PFSK-1 (cell line): ENCODE measurements around the gene SEMA3F.

Experiments used
- POLR2AphosphoS5 ChIP-seq: IDR thresholded peaks from 2 replicates; pipeline ENCODE4 v1.6.1; 2012; ENCODE audit warnings: low read depth, mild to moderate bottlenecking, control low read depth, low read length, moderate library complexity
- TAF1 ChIP-seq: IDR thresholded peaks from 2 replicates; pipeline ENCODE4 v1.6.1; 2012; ENCODE audit warnings: low read length, control low read depth, borderline replicate concordance; ENCODE audit not compliant: insufficient read depth
- TF ChIP-seq, protein P1 (sequence below), 2 experiments: IDR thresholded peaks; 2 replicates each; pipeline versions ENCODE4 v1.6.1 to v1.8.0; 2011 to 2012; ENCODE audit warnings: low read depth in 2 of 2, low read length in 2 of 2, control low read depth in 1 of 2, inconsistent platforms in 1 of 2, mild to moderate bottlenecking in 1 of 2, moderate library complexity in 1 of 2; ENCODE audit not compliant: insufficient read depth in 1 of 2

- TF ChIP-seq, protein P1, sequence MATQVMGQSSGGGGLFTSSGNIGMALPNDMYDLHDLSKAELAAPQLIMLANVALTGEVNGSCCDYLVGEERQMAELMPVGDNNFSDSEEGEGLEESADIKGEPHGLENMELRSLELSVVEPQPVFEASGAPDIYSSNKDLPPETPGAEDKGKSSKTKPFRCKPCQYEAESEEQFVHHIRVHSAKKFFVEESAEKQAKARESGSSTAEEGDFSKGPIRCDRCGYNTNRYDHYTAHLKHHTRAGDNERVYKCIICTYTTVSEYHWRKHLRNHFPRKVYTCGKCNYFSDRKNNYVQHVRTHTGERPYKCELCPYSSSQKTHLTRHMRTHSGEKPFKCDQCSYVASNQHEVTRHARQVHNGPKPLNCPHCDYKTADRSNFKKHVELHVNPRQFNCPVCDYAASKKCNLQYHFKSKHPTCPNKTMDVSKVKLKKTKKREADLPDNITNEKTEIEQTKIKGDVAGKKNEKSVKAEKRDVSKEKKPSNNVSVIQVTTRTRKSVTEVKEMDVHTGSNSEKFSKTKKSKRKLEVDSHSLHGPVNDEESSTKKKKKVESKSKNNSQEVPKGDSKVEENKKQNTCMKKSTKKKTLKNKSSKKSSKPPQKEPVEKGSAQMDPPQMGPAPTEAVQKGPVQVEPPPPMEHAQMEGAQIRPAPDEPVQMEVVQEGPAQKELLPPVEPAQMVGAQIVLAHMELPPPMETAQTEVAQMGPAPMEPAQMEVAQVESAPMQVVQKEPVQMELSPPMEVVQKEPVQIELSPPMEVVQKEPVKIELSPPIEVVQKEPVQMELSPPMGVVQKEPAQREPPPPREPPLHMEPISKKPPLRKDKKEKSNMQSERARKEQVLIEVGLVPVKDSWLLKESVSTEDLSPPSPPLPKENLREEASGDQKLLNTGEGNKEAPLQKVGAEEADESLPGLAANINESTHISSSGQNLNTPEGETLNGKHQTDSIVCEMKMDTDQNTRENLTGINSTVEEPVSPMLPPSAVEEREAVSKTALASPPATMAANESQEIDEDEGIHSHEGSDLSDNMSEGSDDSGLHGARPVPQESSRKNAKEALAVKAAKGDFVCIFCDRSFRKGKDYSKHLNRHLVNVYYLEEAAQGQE (IDR thresholded peaks at IDR 0.05; ENCODE audit: insufficient read depth in 1 of 2, low read depth in 2 of 2, low read length in 2 of 2), result no peak
- no peak for TF ChIP-seq POLR2AphosphoS5
- no peak for TF ChIP-seq TAF1
Observed at GRCh38 chr3:50134367-50134766, 20.8 kb upstream of the SEMA3F start.
